Adrenal gland (tissue), 12 donors: ENCODE results near the gene CERS1. TPM values are rescaled to one million over a fixed set of nuclear protein-coding genes. Genes with fewer than 3 reads are reported as not detected.

Experiments
- DNase-seq, 7 donors: peaks; one replicate each; pipeline ENCODE4 v3.0.0-alpha.2; 2019 to 2020
- H3K27ac ChIP-seq, 5 donors: fragments of 200-600 bp; sonication (generic) in 4 of 5; 1 replicate in 3 of 5; 2 replicates in 2 of 5; pipeline versions ENCODE4 v1.5.1 to v1.8.0; 2016 to 2020; ENCODE audit warnings: mild to moderate bottlenecking in 1 of 5
- H3K27me3 ChIP-seq: fragments of 200-600 bp; 2 replicates; pipeline ENCODE4 v1.8.0; 2021
- H3K36me3 ChIP-seq, 2 donors: fragments of 200-600 bp; replicated peaks in 1 of 2; 1 replicate in 1 of 2; 2 replicates in 1 of 2; pipeline versions ENCODE4 v1.5.1 to v1.8.0; 2018 to 2022
- H3K4me1 ChIP-seq, 2 donors: fragments of 200-600 bp; replicated peaks in 1 of 2; 1 replicate in 1 of 2; 2 replicates in 1 of 2; pipeline versions ENCODE4 v1.5.1 to v1.8.0; 2018 to 2021
- H3K4me3 ChIP-seq, 4 donors: fragments of 200-600 bp; sonication (generic) in 3 of 4; one replicate each; pipeline ENCODE4 v1.5.1; 2016 to 2018
- H3K9me3 ChIP-seq, 3 donors: fragments of 200-600 bp; sonication (generic) in 1 of 3; replicated peaks in 1 of 3; 1 replicate in 2 of 3; 2 replicates in 1 of 3; pipeline versions ENCODE4 v1.5.1 to v1.8.0; 2016 to 2021
- POLR2A ChIP-seq, 2 donors: fragments of 450-650 bp; IDR thresholded peaks; one replicate each; pipeline ENCODE4 v1.6.1; 2017; ENCODE audit warnings: antibody characterized with exemption in 2 of 2, mild to moderate bottlenecking in 2 of 2, moderate library complexity in 1 of 2
- WGBS, 4 donors: extraction: QIAGEN DNeasy Blood & Tissue Kit in 2 of 4; methylation state at CpG; one replicate each; pipeline versions ENCODE4 v1.1.5 to v1.1.7; 2013 to 2017; 5-methylcytosine and 5-hydroxymethylcytosine counted together
- intact Hi-C, 2 donors: fragments of 100-400 bp; cut with DNase I; formaldehyde crosslinking; loops; one replicate each; pipeline versions ENCODE4 v1.14.1 to v1.15.0; 2022 to 2023
- polyA plus RNA-seq, 3 donors: library from polyadenylated mRNA; stranded (reverse); fragments of 200-250 nt in 2 of 3; fragments of 350-450 nt in 1 of 3; fragmentation: Illumina TruSeq in 1 of 3; extraction: RNeasy Lipid Tissue Mini Kit (QIAGEN cat#74804) in 1 of 3; gene quantifications; one replicate each; pipeline ENCODE4 v1.2.3, GENCODE V29; 2013 to 2014
- total RNA-seq, 9 donors: library from RNA; depleted of rRNA in 4 of 9; stranded (reverse); fragments of >200 nt in 4 of 9; fragments of 120-200 nt in 1 of 9; fragmentation: NEBNext Ultra II Directional in 1 of 9; extraction: Animal tissue kit (Norgen Biotek cat#: 25700) in 1 of 9; gene quantifications; one replicate each; pipeline versions ENCODE4 v1.1.0 to v1.2.4, GENCODE V29; 2013 to 2023
- TF ChIP-seq, protein P1 (sequence below), 6 experiments: fragments of 450-650 bp in 4 of 6; fragments of 200-600 bp in 2 of 6; sonication (generic) in 1 of 6; IDR thresholded peaks; 1 replicate in 5 of 6; 2 replicates in 1 of 6; pipeline versions ENCODE4 v1.5.1 to v1.8.0; 2016 to 2021; ENCODE audit warnings: antibody characterized with exemption in 6 of 6, mild to moderate bottlenecking in 2 of 6, moderate library complexity in 1 of 6
- donor health status: healthy with polysubstance abuse.
- donor health status: Bipolar disorder and iron deficiency.
- donor health status: DM: yes; HTN: yes; CAD: no.
- donor health status: DM: no; HTN: no; CAD: no.
- donor health status: DM: no; HTN: no; CAD: no.
- donor health status: DM: yes; HTN: yes; CAD: no.

Gene CERS1
- total and polyA plus RNA-seq, 12 donors: 0.29 to 4.3 (median 1.8) TPM; not detected in 3

DNA sequence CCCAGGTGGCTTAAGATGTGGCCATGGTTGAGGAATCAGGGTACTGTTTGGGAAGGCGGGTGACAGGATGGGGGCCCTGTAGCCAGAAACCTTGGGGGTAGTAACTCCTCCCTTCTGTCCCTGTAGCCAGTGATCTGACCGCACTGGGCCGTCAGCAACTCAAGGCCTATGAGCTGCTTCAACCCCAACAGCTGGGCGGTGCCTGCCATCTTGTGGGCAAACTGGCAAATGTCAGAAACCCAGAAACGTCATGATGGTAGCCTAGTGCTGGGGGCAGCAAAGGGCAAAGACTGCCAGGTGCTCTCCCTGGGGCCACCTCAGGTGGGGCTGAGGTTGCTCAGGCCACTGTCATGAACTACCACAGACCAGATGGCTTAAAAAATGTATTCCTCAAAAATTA, 19.7 kb upstream of the CERS1 start:
- Histone ChIP-seq H3K4me1 (peaks cover 21 to 32% of the 10 kb centered on the region in 2 donors), H3K4me3 (no peak overlapping the region), H3K9me3 (no peaks in the 10 kb centered on the region), H3K36me3 (peaks cover 0 to 28% of the 10 kb centered on the region in 2 donors), H3K27ac (peak overlapping the region in 3 of 5 donors; percentile 6 to 62 (median 35)), H3K27me3 (no peaks in the 10 kb centered on the region)
- no peak for TF ChIP-seq POLR2A (IDR thresholded peaks at IDR 0.05)
- TF ChIP-seq, protein P1, sequence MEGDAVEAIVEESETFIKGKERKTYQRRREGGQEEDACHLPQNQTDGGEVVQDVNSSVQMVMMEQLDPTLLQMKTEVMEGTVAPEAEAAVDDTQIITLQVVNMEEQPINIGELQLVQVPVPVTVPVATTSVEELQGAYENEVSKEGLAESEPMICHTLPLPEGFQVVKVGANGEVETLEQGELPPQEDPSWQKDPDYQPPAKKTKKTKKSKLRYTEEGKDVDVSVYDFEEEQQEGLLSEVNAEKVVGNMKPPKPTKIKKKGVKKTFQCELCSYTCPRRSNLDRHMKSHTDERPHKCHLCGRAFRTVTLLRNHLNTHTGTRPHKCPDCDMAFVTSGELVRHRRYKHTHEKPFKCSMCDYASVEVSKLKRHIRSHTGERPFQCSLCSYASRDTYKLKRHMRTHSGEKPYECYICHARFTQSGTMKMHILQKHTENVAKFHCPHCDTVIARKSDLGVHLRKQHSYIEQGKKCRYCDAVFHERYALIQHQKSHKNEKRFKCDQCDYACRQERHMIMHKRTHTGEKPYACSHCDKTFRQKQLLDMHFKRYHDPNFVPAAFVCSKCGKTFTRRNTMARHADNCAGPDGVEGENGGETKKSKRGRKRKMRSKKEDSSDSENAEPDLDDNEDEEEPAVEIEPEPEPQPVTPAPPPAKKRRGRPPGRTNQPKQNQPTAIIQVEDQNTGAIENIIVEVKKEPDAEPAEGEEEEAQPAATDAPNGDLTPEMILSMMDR (IDR thresholded peaks at IDR 0.05): peak; percentile 27 to 71 (median 60)
- peak; percentile 76 to 88 (median 86) for DNase-seq
- 20 to 37% (median 25%) methylated on average over 2 to 5 of the region's 5 CpGs; no CpG with 5 or more reads in 1 of the 4 donors for WGBS, 4 donors
- intact Hi-C loops: no loop called here

DNA sequence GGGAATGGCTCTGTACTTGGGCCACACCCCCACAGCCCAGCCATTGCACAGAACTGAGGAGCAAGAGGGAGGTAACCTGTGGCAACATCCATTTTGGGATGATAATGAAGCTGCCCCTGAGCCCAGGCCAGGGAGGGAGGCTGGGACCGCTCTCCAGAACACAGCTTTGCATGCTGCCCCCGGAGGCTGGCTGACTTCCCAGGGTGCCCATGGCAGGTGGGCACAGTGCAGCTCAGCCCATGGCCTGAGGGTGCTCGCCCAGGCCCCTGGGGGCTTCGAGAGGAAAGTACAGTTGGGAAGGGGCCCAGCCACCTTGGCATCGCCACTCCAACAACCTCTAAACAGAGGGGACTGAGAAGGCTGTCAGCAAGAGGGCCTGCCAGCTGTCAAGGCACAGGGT, 17.5 kb upstream of the CERS1 start:
- no peak for DNase-seq
- Histone ChIP-seq H3K27ac (no peak overlapping the region), H3K4me1 (peaks cover 12 to 28% of the 10 kb centered on the region in 2 donors), H3K4me3 (no peak overlapping the region), H3K9me3 (no peaks in the 10 kb centered on the region), H3K36me3 (peaks cover 0 to 36% of the 10 kb centered on the region in 2 donors), H3K27me3 (no peaks in the 10 kb centered on the region)
- TF ChIP-seq, protein P1 (IDR thresholded peaks at IDR 0.05): no peak
- no peak for TF ChIP-seq POLR2A (IDR thresholded peaks at IDR 0.05)
- intact Hi-C loops: no loop called here
- WGBS, 4 donors: 88 to 89% (median 88%) methylated on average over 5 of the region's 5 CpGs; no CpG with 5 or more reads in 1 of the 4 donors

DNA sequence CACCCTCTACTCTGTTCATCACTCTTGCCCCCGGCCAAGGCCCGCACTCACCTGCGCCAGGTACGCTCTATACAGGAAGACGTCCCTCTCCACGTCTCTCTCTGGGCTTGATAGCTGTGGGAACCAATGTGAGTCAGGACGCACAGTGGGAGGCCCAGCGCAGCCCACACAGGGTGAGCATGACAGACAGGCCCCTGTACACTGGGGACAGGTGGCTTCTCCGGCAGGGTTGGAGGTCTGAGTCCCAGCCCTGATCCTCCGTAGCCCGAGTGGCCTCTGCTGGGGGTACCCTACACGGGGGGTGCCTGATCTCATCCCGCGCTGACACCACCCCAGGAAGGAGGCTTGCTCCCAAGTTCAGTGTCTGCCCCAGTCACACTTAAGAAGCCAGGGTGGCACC, 17.0 kb upstream of the CERS1 start:
- H3K9me3 ChIP-seq: no peaks in the 10 kb centered on the region
- intact Hi-C loops: no loop called here
- TF ChIP-seq POLR2A (IDR thresholded peaks at IDR 0.05): no peak
- TF ChIP-seq, protein P1 (IDR thresholded peaks at IDR 0.05): no peak
- H3K36me3 ChIP-seq: peaks cover 0 to 38% of the 10 kb centered on the region in 2 donors
- H3K4me1 ChIP-seq: peaks cover 7 to 22% of the 10 kb centered on the region in 2 donors
- no peak overlapping the region for H3K4me3 ChIP-seq
- no peaks in the 10 kb centered on the region for H3K27me3 ChIP-seq
- no peak overlapping the region for H3K27ac ChIP-seq
- DNase-seq: no peak
- WGBS, 4 donors: 93 to 99% (median 95%) methylated on average over 8 to 14 of the region's 14 CpGs

DNA sequence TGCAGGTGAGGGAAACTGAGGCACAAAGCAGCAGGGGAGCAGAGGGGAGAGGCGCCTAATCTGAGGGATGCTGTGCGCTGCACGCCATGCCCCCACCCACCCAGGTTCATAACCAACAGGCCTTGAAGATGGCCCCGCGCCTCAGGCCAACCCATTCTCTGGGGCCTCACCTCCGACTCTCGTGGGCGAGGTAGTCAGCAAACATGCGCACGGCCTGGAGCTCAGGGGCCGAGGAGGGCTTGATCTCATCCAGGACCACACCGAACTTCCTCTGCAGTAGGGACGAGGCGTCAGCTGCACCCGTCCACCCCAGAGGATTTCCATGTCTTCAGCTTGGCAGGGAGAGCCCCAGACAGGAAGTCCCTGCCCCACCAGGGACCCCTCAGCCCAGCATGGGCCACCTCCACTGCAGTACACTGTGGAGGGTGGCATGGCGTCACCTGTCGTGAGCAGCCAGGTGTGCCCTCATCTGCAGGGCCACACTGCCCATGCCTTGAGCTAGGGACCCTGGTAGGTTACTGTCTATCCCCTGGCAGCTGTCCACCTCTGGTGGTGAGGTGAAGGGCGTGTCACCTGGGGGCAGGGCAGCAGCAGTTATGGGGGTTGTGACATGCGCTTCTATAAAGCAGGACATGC, 15.0 kb upstream of the CERS1 start:
- TF ChIP-seq, protein P1 (IDR thresholded peaks at IDR 0.05): no peak
- TF ChIP-seq POLR2A (IDR thresholded peaks at IDR 0.05): no peak
- intact Hi-C loops: no loop called here
- Histone ChIP-seq H3K27me3 (no peaks in the 10 kb centered on the region), H3K4me3 (no peak overlapping the region), H3K27ac (no peak overlapping the region), H3K36me3 (peaks cover 0 to 52% of the 10 kb centered on the region in 2 donors), H3K9me3 (no peaks in the 10 kb centered on the region), H3K4me1 (peaks cover 16 to 29% of the 10 kb centered on the region in 2 donors)
- WGBS, 4 donors: 94 to 100% (median 96%) methylated on average over 4 to 19 of the region's 19 CpGs
- DNase-seq: no peak
